HepG2 (cell line): ENCODE measurements around the gene AMBRA1. TPM values are rescaled to one million over a fixed set of nuclear protein-coding genes. Genes with fewer than 3 reads are reported as not detected.
A peak's percentile ranks its signal among the peaks of the same experiment; 100 is the strongest.

Experiments
- ADNP ChIP-seq: sonication (generic); formaldehyde crosslinking; IDR thresholded peaks from 2 replicates; pipeline ENCODE4 v1.4.0; 2020; ENCODE audit warnings: missing genetic modification reagents
- ASH2L ChIP-seq: fragments of 300-600, 200-600 bp; sonication (generic); IDR thresholded peaks from 2 replicates; pipeline ENCODE4 v1.7.0; 2017; ENCODE audit warnings: low read depth, mild to moderate bottlenecking, moderate library complexity, mixed read lengths, low read length; ENCODE audit not compliant: insufficient read length
- ATF2 ChIP-seq: sonication (generic); formaldehyde crosslinking; IDR thresholded peaks from 2 replicates; pipeline ENCODE4 v1.4.0; 2020; ENCODE audit warnings: missing genetic modification reagents
- ATF5 ChIP-seq: sonication (generic); formaldehyde crosslinking; IDR thresholded peaks from 2 replicates; pipeline ENCODE4 v1.4.0; 2020; ENCODE audit warnings: mild to moderate bottlenecking, low read depth, missing genetic modification reagents
- EEA1 ChIP-seq: sonication (generic); formaldehyde crosslinking; IDR thresholded peaks from 2 replicates; pipeline ENCODE4 v1.5.1; 2020; ENCODE audit warnings: mild to moderate bottlenecking, missing genetic modification reagents, borderline replicate concordance
- HOXA5 ChIP-seq: sonication (generic); formaldehyde crosslinking; IDR thresholded peaks from 2 replicates; pipeline ENCODE4 v1.4.0; 2020; ENCODE audit warnings: missing genetic modification reagents
- KAT2B ChIP-seq: fragments of 150-350 bp; IDR thresholded peaks from 2 replicates; pipeline ENCODE4 v1.6.1; 2014; ENCODE audit warnings: low read depth, low read length, borderline replicate concordance
- KLF11 ChIP-seq: IDR thresholded peaks from 2 replicates; pipeline ENCODE4 v1.6.1; 2016; ENCODE audit warnings: missing compliant biosample characterization
- MXD3 ChIP-seq: IDR thresholded peaks from 2 replicates; pipeline ENCODE4 v1.6.1; 2016; ENCODE audit warnings: mild to moderate bottlenecking, missing biosample characterization, missing genetic modification reagents
- ONECUT2 ChIP-seq: sonication (generic); formaldehyde crosslinking; IDR thresholded peaks from 2 replicates; pipeline ENCODE4 v1.4.0; 2020; ENCODE audit warnings: missing genetic modification reagents
- POLR2A ChIP-seq, 2 experiments: IDR thresholded peaks; 2 replicates each; pipeline ENCODE4 v1.6.1; 2011; ENCODE audit warnings: low read depth in 2 of 2, low read length in 2 of 2, mild to moderate bottlenecking in 1 of 2, moderate library complexity in 1 of 2; ENCODE audit not compliant: insufficient read depth in 1 of 2
- SAFB2 ChIP-seq: sonication (generic); formaldehyde crosslinking; IDR thresholded peaks from 2 replicates; pipeline ENCODE4 v1.5.1; 2020; ENCODE audit warnings: missing genetic modification reagents, low read depth, mild to moderate bottlenecking, borderline replicate concordance
- SALL1 ChIP-seq: sonication (generic); formaldehyde crosslinking; IDR thresholded peaks from 2 replicates; pipeline ENCODE4 v1.8.0; 2022; ENCODE audit warnings: mild to moderate bottlenecking, missing genetic modification reagents
- SNAI1 ChIP-seq: sonication (generic); formaldehyde crosslinking; IDR thresholded peaks from 2 replicates; pipeline ENCODE4 v1.5.0; 2020; ENCODE audit warnings: mild to moderate bottlenecking, missing genetic modification reagents, borderline replicate concordance
- SP1 ChIP-seq, 2 experiments: fragments of 450-650 bp in 1 of 2; sonication (generic) in 1 of 2; formaldehyde crosslinking in 1 of 2; IDR thresholded peaks; 2 replicates each; pipeline versions ENCODE4 v1.4.0 to v1.6.1; 2016 to 2020; ENCODE audit warnings: missing genetic modification reagents in 1 of 2
- TAF1 ChIP-seq: sonication (generic); formaldehyde crosslinking; IDR thresholded peaks from 2 replicates; pipeline ENCODE4 v1.4.0; 2020; ENCODE audit warnings: missing genetic modification reagents
- TERF1 ChIP-seq: sonication (generic); formaldehyde crosslinking; IDR thresholded peaks from 2 replicates; pipeline ENCODE4 v1.8.0; 2022; ENCODE audit warnings: mild to moderate bottlenecking, missing genetic modification reagents, moderate library complexity
- TIGD3 ChIP-seq: sonication (generic); formaldehyde crosslinking; IDR thresholded peaks from 2 replicates; pipeline ENCODE4 v1.5.1; 2020; ENCODE audit warnings: mild to moderate bottlenecking, missing genetic modification reagents, borderline replicate concordance
- ZMYM2 ChIP-seq: sonication (generic); formaldehyde crosslinking; IDR thresholded peaks from 2 replicates; pipeline ENCODE4 v1.8.0; 2022; ENCODE audit warnings: mild to moderate bottlenecking, missing genetic modification reagents
- ZMYM3 ChIP-seq: sonication (generic); formaldehyde crosslinking; IDR thresholded peaks from 2 replicates; pipeline ENCODE4 v1.5.1; 2020; ENCODE audit warnings: mild to moderate bottlenecking, missing genetic modification reagents
- ZNF235 ChIP-seq: sonication (generic); formaldehyde crosslinking; IDR thresholded peaks from 2 replicates; pipeline ENCODE4 v1.8.1; 2023; ENCODE audit warnings: mild to moderate bottlenecking, missing genetic modification reagents, borderline replicate concordance
- ZNF329 ChIP-seq: sonication (generic); formaldehyde crosslinking; IDR thresholded peaks from 2 replicates; pipeline ENCODE4 v1.9.0; 2021; ENCODE audit warnings: low read depth, mild to moderate bottlenecking, missing genetic modification reagents
- ZNF44 ChIP-seq: sonication (generic); formaldehyde crosslinking; IDR thresholded peaks from 2 replicates; pipeline ENCODE4 v1.5.1; 2020; ENCODE audit warnings: mild to moderate bottlenecking, missing genetic modification reagents
- ZNF564 ChIP-seq: sonication (generic); formaldehyde crosslinking; IDR thresholded peaks from 2 replicates; pipeline ENCODE4 v1.8.1; 2023; ENCODE audit warnings: mild to moderate bottlenecking, missing genetic modification reagents
- ZNF713 ChIP-seq: sonication (generic); formaldehyde crosslinking; IDR thresholded peaks from 2 replicates; pipeline ENCODE4 v1.4.0; 2020; ENCODE audit warnings: mild to moderate bottlenecking, missing genetic modification reagents
- ZNF768 ChIP-seq: sonication (generic); formaldehyde crosslinking; IDR thresholded peaks from 2 replicates; pipeline ENCODE4 v1.4.0; 2020; ENCODE audit warnings: missing genetic modification reagents
- ZNF788 ChIP-seq: sonication (generic); formaldehyde crosslinking; IDR thresholded peaks from 2 replicates; pipeline ENCODE4 v1.5.0; 2020; ENCODE audit warnings: mild to moderate bottlenecking, missing genetic modification reagents, borderline replicate concordance
- polyA plus RNA-seq, 8 experiments: library from polyadenylated mRNA; depleted of rRNA in 3 of 8; stranded (reverse) in 7 of 8; unstranded in 1 of 8; fragments of >200 nt; fragmentation: Illumina TruSeq in 4 of 8; extraction: Trizol in 4 of 8; gene quantifications; 2 replicates each; pipeline versions ENCODE4 v1.2.1 to v1.2.3, GENCODE V29; 2011 to 2016; ENCODE audit warnings: low read depth in 4 of 8, missing spikeins in 1 of 8, mixed read lengths in 1 of 8; ENCODE audit not compliant: insufficient read depth in 1 of 8
- total RNA-seq, 5 experiments: library from RNA; depleted of rRNA; stranded (reverse); fragments of >200 nt; fragmentation: Illumina TruSeq; extraction: Trizol; gene quantifications; 2 replicates each; pipeline ENCODE4 v1.2.3, GENCODE V29; 2016; ENCODE audit warnings: low read depth in 1 of 5

AMBRA1 gene
- total and polyA plus RNA-seq, 2 of the 13 experiments (the other 11 are each of a cell fraction or from before 2014, with no cell fraction given), result 15.7 to 26.0 TPM

- TF ChIP-seq ZNF329 (CRISPR knock-in tag), result no peak
- no peak for TF ChIP-seq HOXA5 (CRISPR knock-in tag)
- TF ChIP-seq ZNF235 (CRISPR knock-in tag), result no peak
- TF ChIP-seq ASH2L, result peak; percentile 73
- TF ChIP-seq ZNF44 (CRISPR knock-in tag), result no peak
- no peak for TF ChIP-seq ZMYM3 (CRISPR knock-in tag)
- TF ChIP-seq ZNF713 (CRISPR knock-in tag), result peak; percentile 46; the same call in 1 of the 2 replicates
- TF ChIP-seq TERF1 (CRISPR knock-in tag), result no peak
- TF ChIP-seq SALL1 (CRISPR knock-in tag), result peak; percentile 40
- TF ChIP-seq KLF11, result no peak
- TF ChIP-seq TAF1, result peak; percentile 54; the same call in 1 of the 2 replicates
- no peak for TF ChIP-seq MXD3
- TF ChIP-seq KAT2B, result no peak
- TF ChIP-seq ATF2 (CRISPR knock-in tag), result no peak
- TF ChIP-seq ATF5 (CRISPR knock-in tag), result no peak
- no peak for TF ChIP-seq POLR2A (IDR thresholded peaks at IDR 0.05; ENCODE audit: insufficient read depth in 1 of 2, low read depth in 2 of 2, low read length in 2 of 2)
- TF ChIP-seq SP1 (IDR thresholded peaks at IDR 0.05), result no peak
- TF ChIP-seq SP1 (CRISPR knock-in tag; IDR thresholded peaks at IDR 0.05), result peak; percentile 15; the same call in 1 of the 2 replicates
- no peak for TF ChIP-seq ZNF768 (CRISPR knock-in tag)
- no peak for TF ChIP-seq SNAI1 (CRISPR knock-in tag)
- 0 out of 2 replicates have a peak, but pooled peaks have one; percentile 16 for TF ChIP-seq SAFB2 (CRISPR knock-in tag)
- no peak for TF ChIP-seq ADNP (CRISPR knock-in tag)
- no peak for TF ChIP-seq EEA1
- no peak for TF ChIP-seq ONECUT2 (CRISPR knock-in tag)
- TF ChIP-seq ZNF564 (CRISPR knock-in tag), result 0 out of 2 replicates have a peak, but pooled peaks have one; percentile 33
- no peak for TF ChIP-seq ZMYM2 (CRISPR knock-in tag)
- TF ChIP-seq TIGD3, result no peak
- TF ChIP-seq ZNF788 (CRISPR knock-in tag), result peak; percentile 47; the same call in 1 of the 2 replicates
These were observed 213.3 kb downstream of the AMBRA1 start (continued) for GRCh38 chr11:46380340-46381047.
